Cardiac muscle cell (in vitro differentiated cells and primary cell): ENCODE measurements around the gene TNNT1. TPM values are rescaled to one million over a fixed set of nuclear protein-coding genes. Genes with fewer than 3 reads are reported as not detected.
"Not testable (repeated sequence)": the region's sequence is repeated elsewhere in the genome, so short reads cannot be mapped to it uniquely, and the experiment has no call there.

Source experiments
- DNase-seq, 2 donors: peaks; one replicate each; pipeline versions ENCODE4 v3.0.0 to v3.0.0-alpha.2; 2010 to 2017; ENCODE audit warnings: low read depth in 1 of 2, low spot score in 1 of 2
- H3K27ac ChIP-seq: fragments of 200-600 bp; sonication (generic); 2 replicates; pipeline ENCODE4 v1.5.1; 2016
- H3K27me3 ChIP-seq: fragments of 200-600 bp; sonication (generic); 2 replicates; pipeline ENCODE4 v1.6.0; 2016; ENCODE audit warnings: control low read depth
- H3K36me3 ChIP-seq: fragments of 200-600 bp; sonication (generic); 2 replicates; pipeline ENCODE4 v1.5.1; 2016; ENCODE audit warnings: control low read depth
- H3K4me1 ChIP-seq: fragments of 200-600 bp; sonication (generic); 2 replicates; pipeline ENCODE4 v1.8.1; 2017; ENCODE audit warnings: low read depth, mild to moderate bottlenecking, mixed run types
- H3K4me3 ChIP-seq: fragments of 200-600 bp; sonication (generic); 2 replicates; pipeline ENCODE4 v1.5.1; 2016; ENCODE audit warnings: mild to moderate bottlenecking
- H3K9me3 ChIP-seq: fragments of 200-600 bp; sonication (generic); 2 replicates; pipeline ENCODE4 v1.5.1; 2017; ENCODE audit warnings: low read depth, mild to moderate bottlenecking, control low read depth
- polyA plus RNA-seq: library from polyadenylated mRNA; unstranded; fragments of >200 nt; fragmentation: Nextera tagmentation; extraction: Ambion mirVana; gene quantifications from 2 replicates; pipeline ENCODE4 v1.2.1, GENCODE V29; 2016
- total RNA-seq: library from RNA; depleted of rRNA; stranded (reverse); fragments of >200 nt; gene quantifications from 2 replicates; pipeline ENCODE4 v1.2.3, GENCODE V29; 2016
- TF ChIP-seq, protein P1 (sequence below): IDR thresholded peaks from 2 replicates; pipeline ENCODE4 v1.5.1; 2012; ENCODE audit warnings: low read depth, mild to moderate bottlenecking, low read length

TNNT1 gene
- total and polyA plus RNA-seq, 2 experiments from 2014 or later, result 25.0 to 34.7 TPM

DNA sequence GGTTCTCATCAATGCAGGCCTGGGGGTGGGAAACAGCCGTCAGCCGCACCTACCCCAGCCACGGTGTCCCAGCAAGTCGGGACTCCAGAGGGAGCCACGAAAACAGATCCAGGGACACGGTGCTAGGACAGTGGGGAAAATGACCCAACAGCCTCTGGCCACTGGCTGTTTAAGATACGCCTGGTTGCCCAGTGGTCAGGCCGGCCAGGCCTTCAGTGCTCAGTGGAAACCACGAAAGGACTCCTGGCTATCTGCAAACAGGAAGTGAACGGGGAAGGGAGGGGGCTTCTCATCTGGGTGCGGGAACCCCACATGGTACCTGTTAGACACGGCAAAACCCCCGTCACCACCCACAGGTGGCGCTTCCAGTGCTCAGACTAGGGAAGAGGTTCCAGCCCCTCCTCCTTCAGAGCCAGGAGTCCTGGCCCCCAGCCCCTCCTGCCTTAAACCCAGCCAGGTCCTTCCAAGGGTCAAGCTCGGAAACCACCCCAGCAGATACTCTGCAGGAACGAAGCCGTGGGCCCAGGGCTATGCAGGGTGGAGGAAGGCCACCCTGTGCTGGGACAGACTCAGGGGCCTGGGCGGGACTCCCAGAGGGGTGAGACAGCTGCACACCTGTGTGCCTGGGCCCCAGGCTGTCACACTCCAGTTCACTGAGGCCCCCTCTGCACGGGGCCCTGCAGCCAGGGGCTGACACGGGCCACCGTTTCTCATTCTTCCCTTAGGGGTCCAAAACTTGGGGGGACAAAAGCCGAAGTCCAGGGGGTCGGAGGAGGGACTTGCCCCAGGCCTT, 36.0 kb downstream of the TNNT1 start:
- TF ChIP-seq, protein P1, sequence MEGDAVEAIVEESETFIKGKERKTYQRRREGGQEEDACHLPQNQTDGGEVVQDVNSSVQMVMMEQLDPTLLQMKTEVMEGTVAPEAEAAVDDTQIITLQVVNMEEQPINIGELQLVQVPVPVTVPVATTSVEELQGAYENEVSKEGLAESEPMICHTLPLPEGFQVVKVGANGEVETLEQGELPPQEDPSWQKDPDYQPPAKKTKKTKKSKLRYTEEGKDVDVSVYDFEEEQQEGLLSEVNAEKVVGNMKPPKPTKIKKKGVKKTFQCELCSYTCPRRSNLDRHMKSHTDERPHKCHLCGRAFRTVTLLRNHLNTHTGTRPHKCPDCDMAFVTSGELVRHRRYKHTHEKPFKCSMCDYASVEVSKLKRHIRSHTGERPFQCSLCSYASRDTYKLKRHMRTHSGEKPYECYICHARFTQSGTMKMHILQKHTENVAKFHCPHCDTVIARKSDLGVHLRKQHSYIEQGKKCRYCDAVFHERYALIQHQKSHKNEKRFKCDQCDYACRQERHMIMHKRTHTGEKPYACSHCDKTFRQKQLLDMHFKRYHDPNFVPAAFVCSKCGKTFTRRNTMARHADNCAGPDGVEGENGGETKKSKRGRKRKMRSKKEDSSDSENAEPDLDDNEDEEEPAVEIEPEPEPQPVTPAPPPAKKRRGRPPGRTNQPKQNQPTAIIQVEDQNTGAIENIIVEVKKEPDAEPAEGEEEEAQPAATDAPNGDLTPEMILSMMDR, result no peak
- Histone ChIP-seq H3K9me3 (no peaks in the 10 kb centered on the region), H3K27ac (peak overlapping the region; percentile 83), H3K4me1 (peaks cover 23% of the 10 kb centered on the region), H3K4me3 (no peak overlapping the region), H3K36me3 (no peaks in the 10 kb centered on the region), H3K27me3 (no peaks in the 10 kb centered on the region)
- DNase-seq, result no peak

DNA sequence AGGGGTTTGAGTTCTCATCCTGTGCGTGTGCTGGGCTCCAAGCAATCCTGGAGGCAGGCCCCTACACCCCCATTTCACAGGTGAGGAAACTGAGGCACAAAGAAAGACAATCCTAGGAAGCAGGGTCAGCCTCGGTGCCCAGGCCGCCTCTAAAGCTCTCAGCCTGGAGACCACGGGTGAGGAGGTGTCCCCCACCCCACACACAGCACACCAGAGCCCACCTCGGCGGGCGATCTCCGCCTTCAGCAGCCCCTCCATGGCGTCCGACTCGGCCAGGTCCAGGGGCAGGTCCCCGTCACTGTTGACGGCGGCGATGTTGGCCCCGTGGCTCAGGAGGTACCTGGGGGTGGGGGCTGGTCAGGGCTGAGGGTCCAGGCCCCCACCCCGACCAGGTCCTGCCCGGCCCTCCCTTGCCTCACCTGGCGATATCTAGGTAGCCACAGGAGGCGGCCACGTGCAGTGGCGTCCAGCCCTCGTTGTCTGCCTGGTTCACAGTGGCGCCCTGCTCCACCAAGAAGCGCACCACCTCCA, 36.7 kb downstream of the TNNT1 start:
- H3K9me3 ChIP-seq, result no peaks in the 10 kb centered on the region
- H3K27ac ChIP-seq, result no peak overlapping the region
- no peak overlapping the region for H3K4me3 ChIP-seq
- H3K27me3 ChIP-seq, result no peaks in the 10 kb centered on the region
- TF ChIP-seq, protein P1, result no peak
- DNase-seq, result no peak
- H3K36me3 ChIP-seq, result no peaks in the 10 kb centered on the region
- H3K4me1 ChIP-seq, result peaks cover 23% of the 10 kb centered on the region

DNA sequence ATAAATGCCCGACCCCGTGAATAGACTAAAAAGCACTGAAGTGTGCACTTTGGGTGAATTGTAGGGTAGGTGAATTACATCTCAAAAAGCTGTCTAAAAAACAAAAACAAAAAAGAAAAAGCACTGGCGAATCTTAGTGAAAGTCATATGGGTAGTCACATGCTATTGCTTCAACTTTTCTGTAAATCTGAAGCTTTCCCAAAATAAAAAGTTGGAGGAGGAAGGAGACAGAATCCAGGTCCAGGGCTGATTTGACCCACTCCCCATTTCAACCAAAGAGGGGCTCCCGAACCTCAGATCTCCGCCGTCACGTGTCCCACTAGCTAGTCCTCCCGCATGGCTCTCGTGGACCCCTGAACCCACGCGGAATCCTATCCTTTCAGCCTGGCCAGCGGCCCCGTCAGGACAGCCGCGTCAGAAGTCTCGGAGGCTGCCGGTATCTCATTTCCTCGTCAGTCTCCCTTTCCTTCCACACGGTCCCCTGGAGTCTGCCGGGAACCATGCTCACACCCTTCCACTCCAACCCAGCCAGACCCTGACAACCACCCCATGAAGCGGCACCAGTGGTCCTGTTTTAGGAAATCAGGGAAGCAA, 37.7 kb downstream of the TNNT1 start:
- TF ChIP-seq, protein P1, result no peak
- H3K36me3 ChIP-seq, result no peaks in the 10 kb centered on the region
- no peak overlapping the region for H3K4me3 ChIP-seq
- H3K4me1 ChIP-seq, result peaks cover 21% of the 10 kb centered on the region
- DNase-seq, result no peak
- no peaks in the 10 kb centered on the region for H3K27me3 ChIP-seq
- no peaks in the 10 kb centered on the region for H3K9me3 ChIP-seq
- no peak overlapping the region for H3K27ac ChIP-seq

DNA sequence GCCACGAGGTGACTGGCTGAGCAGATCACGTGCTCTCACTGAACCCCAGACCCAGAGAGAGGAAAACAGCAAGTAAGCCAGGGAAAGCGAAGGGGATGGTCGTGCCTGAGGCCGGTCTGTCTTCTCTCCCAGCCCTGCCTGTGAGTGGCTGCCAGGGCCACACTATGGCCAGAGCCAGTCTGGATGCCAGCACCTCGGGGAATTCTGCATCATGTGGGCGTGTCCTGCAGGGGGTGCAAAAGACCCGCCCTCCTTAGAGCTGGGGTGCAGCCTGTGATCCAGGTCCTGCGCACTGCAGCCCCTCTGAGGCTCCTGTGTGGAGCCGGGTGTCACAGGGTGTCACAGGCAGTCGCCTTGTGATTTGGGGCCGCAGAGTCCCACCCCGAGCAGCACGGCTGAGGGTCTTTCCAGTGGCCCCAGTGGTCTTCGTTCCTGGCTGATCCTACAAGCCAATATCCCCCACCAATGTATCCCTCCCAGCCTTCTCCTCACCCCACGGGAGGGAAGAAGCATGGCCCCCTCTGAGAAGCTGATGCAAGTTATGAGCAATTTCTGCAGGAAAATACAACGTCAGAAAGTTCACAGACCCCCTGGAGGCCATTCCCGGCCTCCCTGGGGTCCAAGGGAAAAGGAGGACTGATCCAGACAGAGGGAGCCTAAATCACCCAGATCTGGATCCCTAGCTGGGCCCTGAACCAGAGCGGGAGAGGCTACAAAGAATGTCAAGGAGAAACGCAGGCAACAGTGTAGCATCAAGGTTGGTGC, 39.3 kb downstream of the TNNT1 start:
- Histone ChIP-seq H3K4me3 (no peak overlapping the region), H3K27me3 (no peaks in the 10 kb centered on the region), H3K9me3 (no peaks in the 10 kb centered on the region), H3K4me1 (peaks cover 8% of the 10 kb centered on the region), H3K27ac (no peak overlapping the region), H3K36me3 (no peaks in the 10 kb centered on the region)
- DNase-seq, result no peak
- TF ChIP-seq, protein P1, result no peak

DNA sequence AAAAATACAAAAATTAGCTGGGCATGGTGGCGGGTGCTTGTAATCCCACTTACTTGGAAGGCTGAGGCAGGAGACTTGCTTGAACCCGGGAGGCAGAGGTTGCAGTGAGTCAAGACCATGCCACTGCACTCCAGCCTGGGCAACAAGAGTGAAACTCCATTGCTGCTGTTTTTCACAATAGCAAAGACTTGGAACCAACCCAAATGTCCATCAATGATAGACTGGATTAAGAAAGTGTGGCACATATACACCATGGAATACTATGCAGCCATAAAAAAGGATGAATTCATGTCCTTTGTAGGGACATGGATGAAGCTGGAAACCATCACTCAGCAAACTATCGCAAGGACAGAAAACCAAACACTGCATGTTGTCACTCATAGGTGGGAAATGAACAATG, 41.8 kb downstream of the TNNT1 start:
- H3K4me3 ChIP-seq, H3K27me3 ChIP-seq, H3K4me1 ChIP-seq, H3K9me3 ChIP-seq, H3K27ac ChIP-seq, H3K36me3 ChIP-seq, DNase-seq: not testable (repeated sequence)
